Loucy (cell line): Measurements from ENCODE around the gene GPATCH4.

Experiments
- EZH2phosphoT487 ChIP-seq: fragments of 200-600 bp; IDR thresholded peaks from 2 replicates; pipeline ENCODE4 v1.6.1; 2018; ENCODE audit warnings: antibody characterized with exemption, mild to moderate bottlenecking, moderate library complexity, borderline replicate concordance
- TF ChIP-seq, protein P1 (sequence below): fragments of 200-600 bp; sonication (generic); conservative IDR thresholded peaks from 2 replicates; pipeline ENCODE4 v1.5.1; 2014; ENCODE audit warnings: mild to moderate bottlenecking, antibody characterized with exemption, low read length

- TF ChIP-seq, protein P1, sequence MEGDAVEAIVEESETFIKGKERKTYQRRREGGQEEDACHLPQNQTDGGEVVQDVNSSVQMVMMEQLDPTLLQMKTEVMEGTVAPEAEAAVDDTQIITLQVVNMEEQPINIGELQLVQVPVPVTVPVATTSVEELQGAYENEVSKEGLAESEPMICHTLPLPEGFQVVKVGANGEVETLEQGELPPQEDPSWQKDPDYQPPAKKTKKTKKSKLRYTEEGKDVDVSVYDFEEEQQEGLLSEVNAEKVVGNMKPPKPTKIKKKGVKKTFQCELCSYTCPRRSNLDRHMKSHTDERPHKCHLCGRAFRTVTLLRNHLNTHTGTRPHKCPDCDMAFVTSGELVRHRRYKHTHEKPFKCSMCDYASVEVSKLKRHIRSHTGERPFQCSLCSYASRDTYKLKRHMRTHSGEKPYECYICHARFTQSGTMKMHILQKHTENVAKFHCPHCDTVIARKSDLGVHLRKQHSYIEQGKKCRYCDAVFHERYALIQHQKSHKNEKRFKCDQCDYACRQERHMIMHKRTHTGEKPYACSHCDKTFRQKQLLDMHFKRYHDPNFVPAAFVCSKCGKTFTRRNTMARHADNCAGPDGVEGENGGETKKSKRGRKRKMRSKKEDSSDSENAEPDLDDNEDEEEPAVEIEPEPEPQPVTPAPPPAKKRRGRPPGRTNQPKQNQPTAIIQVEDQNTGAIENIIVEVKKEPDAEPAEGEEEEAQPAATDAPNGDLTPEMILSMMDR: no peak
- TF ChIP-seq EZH2phosphoT487: no peak
Measured at GRCh38 chr1:156574039-156574633, 27.1 kb downstream of the GPATCH4 start.
